Cerebellar cortex (tissue), 1 donor: ENCODE results near the gene SCN2B.

ENCODE experiments used
- DNase-seq: peaks from one replicate; pipeline ENCODE4 v3.0.0-alpha.2; 2015; ENCODE audit warnings: low spot score

The SCN2B gene

GRCh38 chr11:118175031-118175992 is 1.1 kb downstream of the SCN2B start:
- peak; percentile 62 for DNase-seq

- no peak for DNase-seq
Measured at GRCh38 chr11:118174006-118174567, 2.4 kb downstream of the SCN2B start.

- DNase-seq, result no peak
Measured at GRCh38 chr11:118172356-118172755, 4.1 kb downstream of the SCN2B start.

GRCh38 chr11:118171269-118172062 is 5.0 kb downstream of the SCN2B start:
- DNase-seq, result peak; percentile 87

GRCh38 chr11:118170882-118171268 is 5.6 kb downstream of the SCN2B start:
- no peak for DNase-seq

- no peak for DNase-seq
Measured at GRCh38 chr11:118170231-118170630, 6.2 kb downstream of the SCN2B start.

GRCh38 chr11:118169300-118170140 is 6.9 kb downstream of the SCN2B start:
- DNase-seq, result no peak

- no peak for DNase-seq
Measured at GRCh38 chr11:118168751-118169150, 7.7 kb downstream of the SCN2B start.

- no peak for DNase-seq
Measured at GRCh38 chr11:118168316-118168715, 8.1 kb downstream of the SCN2B start.

- DNase-seq, result no peak
Measured at GRCh38 chr11:118167906-118168305, 8.5 kb downstream of the SCN2B start.

GRCh38 chr11:118167253-118167652 is 9.2 kb downstream of the SCN2B start:
- no peak for DNase-seq

GRCh38 chr11:118166641-118167040 is 9.8 kb downstream of the SCN2B start:
- no peak for DNase-seq

- no peak for DNase-seq
Measured at GRCh38 chr11:118164885-118165284, 11.6 kb downstream of the SCN2B start.

- no peak for DNase-seq
Measured at GRCh38 chr11:118163494-118163893, 12.9 kb downstream of the SCN2B start.

GRCh38 chr11:118162846-118163245 is 13.6 kb downstream of the SCN2B start:
- no peak for DNase-seq

- no peak for DNase-seq
Measured at GRCh38 chr11:118161786-118162185, 14.7 kb downstream of the SCN2B start.

GRCh38 chr11:118157186-118157895 is 19.1 kb downstream of the SCN2B start:
- DNase-seq, result no peak

GRCh38 chr11:118156531-118157185 is 19.8 kb downstream of the SCN2B start:
- no peak for DNase-seq

GRCh38 chr11:118155776-118156530 is 20.5 kb downstream of the SCN2B start:
- DNase-seq, result no peak

GRCh38 chr11:118154641-118155040 is 21.8 kb downstream of the SCN2B start:
- DNase-seq, result no peak
